HPDE6-E6E7 (cell line): ENCODE measurements around the gene SLC5A8.
"Not testable (repeated sequence)": the region's sequence is repeated elsewhere in the genome, so short reads cannot be mapped to it uniquely, and the experiment has no call there.

Experiments
- DNase-seq: peaks from one replicate; pipeline ENCODE4 v3.0.0; 2011; ENCODE audit warnings: missing footprints; ENCODE audit errors: extremely low spot score

Gene SLC5A8

DNA sequence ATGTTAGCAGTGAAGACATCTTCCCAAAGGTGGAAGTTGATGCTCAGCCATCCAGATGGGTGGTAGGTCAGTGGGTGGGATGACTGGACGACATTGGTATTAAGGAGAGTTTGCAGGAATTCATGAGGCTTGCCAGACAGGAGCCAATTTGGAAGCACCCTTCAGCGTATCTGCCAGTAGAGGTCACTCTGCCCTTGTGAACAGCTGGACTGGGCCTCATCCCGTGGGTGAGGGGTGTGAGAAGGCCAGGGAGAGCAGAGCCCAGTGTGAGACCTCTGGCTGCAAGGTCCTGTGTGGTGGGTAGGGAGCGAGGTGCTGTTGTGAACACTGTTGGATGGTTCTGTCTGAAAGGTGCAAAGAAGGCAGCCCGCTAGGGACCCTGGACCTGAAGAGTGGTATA lies 37.7 kb downstream of the SLC5A8 start:
- DNase-seq, result no peak

DNA sequence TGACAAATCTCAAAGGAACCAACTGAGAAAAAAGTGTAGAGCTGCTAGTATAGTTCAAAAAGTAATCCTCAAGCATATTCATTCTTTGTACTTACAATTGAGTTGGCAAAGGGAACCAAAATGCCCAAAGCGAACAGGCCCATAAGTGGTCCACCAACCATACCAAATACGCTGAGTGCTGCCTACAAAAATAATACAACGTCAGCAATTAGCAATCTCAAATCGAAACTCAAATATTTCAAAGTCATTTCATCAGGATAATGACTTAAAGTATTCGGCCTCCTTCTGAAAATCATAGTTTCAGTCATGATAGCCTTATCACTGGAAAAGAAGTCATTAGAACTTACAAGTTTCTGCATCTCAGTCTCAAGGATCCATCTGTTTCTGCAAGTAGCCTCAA lies 42.0 kb downstream of the SLC5A8 start:
- no peak for DNase-seq

DNA sequence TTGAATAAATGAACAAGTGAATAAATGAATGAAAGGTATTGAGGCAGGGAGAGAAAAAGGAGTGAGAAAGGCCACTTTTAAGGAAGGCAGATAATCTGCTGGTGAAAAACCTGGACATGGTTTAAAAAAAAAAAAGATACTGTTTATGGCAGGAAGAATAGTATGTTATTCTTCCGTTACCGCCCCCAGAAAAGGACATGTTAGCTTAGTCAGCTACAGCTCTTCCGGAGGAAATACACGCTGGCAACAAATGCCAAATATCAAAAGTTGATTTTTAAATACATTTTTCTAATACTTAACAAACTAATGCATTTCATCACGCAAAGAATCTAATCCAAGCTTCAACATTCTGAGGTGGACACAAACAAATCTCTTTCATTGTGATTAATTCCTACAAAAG lies 43.2 kb downstream of the SLC5A8 start:
- DNase-seq, result no peak

- DNase-seq, result no peak
These were observed 44.7 kb downstream of the SLC5A8 start for GRCh38 chr12:101165319-101165718.

- DNase-seq, result not testable (repeated sequence)
These were observed 64.1 kb downstream of the SLC5A8 start for GRCh38 chr12:101145777-101146431.

- no peak for DNase-seq
These were observed 82.4 kb downstream of the SLC5A8 start for GRCh38 chr12:101127521-101128219.

GRCh38 chr12:101117842-101118241 lies 92.2 kb downstream of the SLC5A8 start:
- no peak for DNase-seq

DNA sequence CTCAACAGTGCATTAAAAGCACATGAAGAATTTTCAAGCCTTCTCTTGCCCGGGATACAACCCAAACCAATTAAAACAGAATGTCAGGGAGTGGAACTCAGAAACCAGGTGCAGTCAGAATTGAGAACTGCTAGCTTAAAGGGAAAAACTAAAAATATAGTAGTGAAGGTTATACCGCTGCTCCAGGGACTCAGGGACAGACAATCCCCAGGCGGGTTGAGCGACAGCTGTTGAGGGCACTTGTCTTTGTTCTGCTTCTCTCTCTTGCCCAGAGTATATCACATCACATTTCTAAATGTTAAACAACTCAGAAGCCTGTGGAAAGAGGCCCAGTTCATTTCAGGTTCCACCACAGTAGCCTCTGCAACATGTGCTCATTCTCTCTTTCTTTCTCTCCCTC lies 93.1 kb downstream of the SLC5A8 start:
- no peak for DNase-seq

- no peak for DNase-seq
These were observed 94.7 kb downstream of the SLC5A8 start for GRCh38 chr12:101115326-101115725.

- DNase-seq, result no peak
These were observed 98.6 kb downstream of the SLC5A8 start for GRCh38 chr12:101111441-101111840.

DNA sequence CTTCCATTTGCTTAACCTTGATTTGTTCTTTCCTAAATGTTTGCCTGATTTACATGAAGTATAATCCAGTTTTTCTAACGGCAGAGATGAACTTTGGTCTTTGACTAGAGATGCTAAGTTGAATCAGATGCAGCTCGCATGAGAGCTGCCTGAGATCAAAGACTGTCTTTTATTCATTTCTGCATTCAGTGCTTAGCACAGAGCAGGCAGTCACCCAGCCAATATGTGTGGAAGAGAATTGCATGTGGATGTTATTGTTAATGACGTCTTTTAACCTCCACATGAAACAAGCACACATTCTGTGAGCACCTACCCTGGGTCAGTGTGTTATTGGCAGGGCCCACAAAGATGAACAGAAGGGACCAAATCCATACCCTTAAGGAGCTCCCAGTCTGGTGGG lies 99.2 kb downstream of the SLC5A8 start:
- DNase-seq, result no peak

GRCh38 chr12:101108130-101108529 lies 101.9 kb downstream of the SLC5A8 start:
- no peak for DNase-seq

DNA sequence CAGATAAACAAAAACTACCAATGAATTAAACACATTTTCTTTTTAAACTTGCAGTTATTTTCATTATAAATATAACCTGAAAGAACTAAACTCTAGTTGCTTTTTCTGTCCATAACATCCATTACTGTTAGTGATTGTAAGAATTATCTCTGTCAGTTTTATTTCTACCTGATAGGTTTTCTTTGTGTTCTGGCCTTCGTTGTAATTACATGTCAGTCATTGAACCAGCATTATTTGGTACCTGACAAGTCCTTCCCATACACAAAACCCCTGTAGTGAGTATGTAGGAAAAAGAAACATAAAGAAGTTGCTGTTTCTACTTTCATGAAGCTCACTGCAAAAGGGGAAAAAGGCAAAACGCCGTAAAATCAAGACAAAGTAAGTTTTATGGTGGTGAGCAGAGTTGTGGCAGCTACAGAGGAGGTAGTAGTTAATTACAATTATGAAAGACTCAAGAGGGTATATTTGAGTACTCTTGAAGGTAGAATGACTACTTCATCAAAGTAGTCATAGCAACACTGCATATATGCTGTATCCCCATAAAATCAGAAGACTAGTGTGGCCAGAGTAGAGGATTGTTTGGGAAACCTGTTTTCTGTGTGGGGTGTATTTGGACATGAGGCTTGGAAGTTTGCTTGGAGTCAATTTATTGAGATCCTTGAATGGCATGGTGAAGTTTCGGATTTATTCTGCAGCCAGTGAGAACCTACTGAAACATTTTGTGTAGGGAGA lies 102.8 kb downstream of the SLC5A8 start:
- DNase-seq, result no peak
